ENCODE data around the gene TECTB.

TECTB gene

GRCh38 chr10:112340601-112341000, 57.4 kb downstream of the TECTB start (continued):
- TF ChIP-seq KLF17 (tag by site-specific recombination; IDR thresholded peaks at IDR 0.05) (no peak), GLI2 (tag by site-specific recombination; IDR thresholded peaks at IDR 0.05; ENCODE audit: borderline replicate concordance, low read depth) (no peak)

- no peak overlapping the region for H3K4me3 ChIP-seq (ENCODE audit: low read depth, low read length)
- TF ChIP-seq GLIS1 (tag by site-specific recombination; IDR thresholded peaks at IDR 0.05), result no peak
- TF ChIP-seq HOXC10 (CRISPR knock-in tag; IDR thresholded peaks at IDR 0.05), result no peak
- TF ChIP-seq ZNF19 (tag by site-specific recombination; IDR thresholded peaks at IDR 0.05; ENCODE audit: low read depth), result no peak
- no peak for TF ChIP-seq GFI1B (tag by site-specific recombination; IDR thresholded peaks at IDR 0.05)
- no peak for TF ChIP-seq KLF1 (tag by site-specific recombination; IDR thresholded peaks at IDR 0.05)
- no peak for TF ChIP-seq SETDB1 (IDR thresholded peaks at IDR 0.05; ENCODE audit: insufficient read length, low read length)
- TF ChIP-seq ZNF426 (tag by site-specific recombination; IDR thresholded peaks at IDR 0.05), result no peak
- TF ChIP-seq ZNF585B (tag by site-specific recombination; IDR thresholded peaks at IDR 0.05), result no peak
- no peak for TF ChIP-seq ZBTB26 (tag by site-specific recombination; optimal IDR thresholded peaks at IDR 0.05)
- no peak for TF ChIP-seq TSHZ1 (tag by site-specific recombination; IDR thresholded peaks at IDR 0.05; ENCODE audit: borderline replicate concordance)
- CTCF ChIA-PET, result no interaction called here
- no peak overlapping the region for H3K27ac ChIP-seq (ENCODE audit: extremely low read depth, low read depth, low read length)
- no peaks in the 10 kb centered on the region for H3K9me3 ChIP-seq (ENCODE audit: control insufficient read depth, insufficient read depth, low read depth, low read length)
- H3K36me3 ChIP-seq (ENCODE audit: control insufficient read depth in 2 of 2, insufficient read depth in 1 of 2, low read length in 2 of 2), result no peaks in the 10 kb centered on the region
- POLR2A ChIA-PET, result no interaction called here
- no peaks in the 10 kb centered on the region for H3K4me1 ChIP-seq (ENCODE audit: control insufficient read depth, insufficient read depth, low read length)
Measured at GRCh38 chr10:112343056-112343806, 60.0 kb downstream of the TECTB start.

- CTCF ChIA-PET, result no interaction called here
- H3K27ac ChIP-seq (ENCODE audit: extremely low read depth, low read depth, low read length), result no peak overlapping the region
- POLR2A ChIA-PET, result no interaction called here
- H3K4me1 ChIP-seq (ENCODE audit: control insufficient read depth, insufficient read depth, low read length), result no peaks in the 10 kb centered on the region
- no peaks in the 10 kb centered on the region for H3K36me3 ChIP-seq (ENCODE audit: control insufficient read depth in 2 of 2, insufficient read depth in 1 of 2, low read length in 2 of 2)
- no peak overlapping the region for H3K4me3 ChIP-seq (ENCODE audit: low read depth, low read length)
- H3K9me3 ChIP-seq (ENCODE audit: control insufficient read depth, insufficient read depth, low read depth, low read length), result no peaks in the 10 kb centered on the region
- TF ChIP-seq ZNF585B (tag by site-specific recombination; IDR thresholded peaks at IDR 0.05), result no peak
- TF ChIP-seq ZNF146 (tag by site-specific recombination; IDR thresholded peaks at IDR 0.05), result no peak
- no peak for TF ChIP-seq ZNF335 (tag by site-specific recombination; conservative IDR thresholded peaks at IDR 0.05)
- no peak for TF ChIP-seq ZSCAN4 (tag by site-specific recombination; IDR thresholded peaks at IDR 0.05)
- TF ChIP-seq ZFP41 (tag by site-specific recombination; IDR thresholded peaks at IDR 0.05; ENCODE audit: borderline replicate concordance), result no peak
- TF ChIP-seq PRDM4 (tag by site-specific recombination; IDR thresholded peaks at IDR 0.05), result no peak
- no peak for TF ChIP-seq PBX3 (CRISPR knock-in tag; IDR thresholded peaks at IDR 0.05)
- no peak for TF ChIP-seq ZNF426 (tag by site-specific recombination; IDR thresholded peaks at IDR 0.05)
- no peak for TF ChIP-seq ZNF777 (tag by site-specific recombination; IDR thresholded peaks at IDR 0.05; ENCODE audit: borderline replicate concordance)
- no peak for TF ChIP-seq ZNF658 (tag by site-specific recombination; IDR thresholded peaks at IDR 0.05)
- TF ChIP-seq KLF10 (tag by site-specific recombination; IDR thresholded peaks at IDR 0.05), result no peak
- no peak for TF ChIP-seq TCF7L2 (IDR thresholded peaks at IDR 0.05; ENCODE audit: borderline replicate concordance, low read depth, low read length)
Measured at GRCh38 chr10:112344261-112344660, 61.1 kb downstream of the TECTB start.

Data from HEK293 (cell line).